Raji (cell line): ENCODE results near the gene PIP4K2A.
A peak's percentile ranks its signal among the peaks of the same experiment; 100 is the strongest.

Source experiments
- POLR2A ChIP-seq: IDR thresholded peaks from 2 replicates; pipeline ENCODE4 v1.6.1; 2011; ENCODE audit warnings: low read depth, low read length, control low read depth; ENCODE audit not compliant: insufficient read depth

The PIP4K2A gene

GRCh38 chr10:22714479-22715289 is at the start of gene PIP4K2A:
Gene PIP4K2A (minus strand): TSS chr10:22714578. CDS start chr10:22714326, 252 bp downstream.
- TF ChIP-seq POLR2A: peak; percentile 68

- no peak for TF ChIP-seq POLR2A
These were observed 47.3 kb upstream of the PIP4K2A start for GRCh38 chr10:22761569-22762220.

GRCh38 chr10:22760025-22760424 is 45.6 kb upstream of the PIP4K2A start:
- no peak for TF ChIP-seq POLR2A

- TF ChIP-seq POLR2A: no peak
These were observed 44.5 kb upstream of the PIP4K2A start for GRCh38 chr10:22758867-22759266.

GRCh38 chr10:22754296-22754695 is 39.9 kb upstream of the PIP4K2A start:
- TF ChIP-seq POLR2A: no peak

GRCh38 chr10:22753786-22754185 is 39.4 kb upstream of the PIP4K2A start:
- TF ChIP-seq POLR2A: no peak

- TF ChIP-seq POLR2A: no peak
These were observed 38.0 kb upstream of the PIP4K2A start for GRCh38 chr10:22752272-22752889.

GRCh38 chr10:22750131-22750530 is 35.8 kb upstream of the PIP4K2A start:
- TF ChIP-seq POLR2A: no peak

- no peak for TF ChIP-seq POLR2A
These were observed 28.3 kb upstream of the PIP4K2A start for GRCh38 chr10:22742678-22743077.

- TF ChIP-seq POLR2A: no peak
These were observed 25.8 kb upstream of the PIP4K2A start for GRCh38 chr10:22740180-22740579.

GRCh38 chr10:22737587-22737986 is 23.2 kb upstream of the PIP4K2A start:
- no peak for TF ChIP-seq POLR2A

GRCh38 chr10:22736134-22736533 is 21.8 kb upstream of the PIP4K2A start:
- no peak for TF ChIP-seq POLR2A

GRCh38 chr10:22733992-22734391 is 19.6 kb upstream of the PIP4K2A start:
- no peak for TF ChIP-seq POLR2A

GRCh38 chr10:22727663-22728062 is 13.3 kb upstream of the PIP4K2A start:
- no peak for TF ChIP-seq POLR2A

GRCh38 chr10:22727112-22727511 is 12.7 kb upstream of the PIP4K2A start:
- TF ChIP-seq POLR2A: no peak

- no peak for TF ChIP-seq POLR2A
These were observed 10.4 kb upstream of the PIP4K2A start for GRCh38 chr10:22724773-22725172.
